IMR-90 (cell line): Measurements from ENCODE around the gene SLC13A1. TPM values are rescaled to one million over a fixed set of nuclear protein-coding genes. Genes with fewer than 3 reads are reported as not detected.

Experiments used
- ATAC-seq: fragments of 200-7000 bp; cut with Tn5 transposase; 2 replicates; pipeline ENCODE4 v1.9.1; 2020; ENCODE audit warnings: low read depth, mild to moderate bottlenecking, moderate library complexity
- BruUV-seq: library from RNA; stranded (reverse); fragments of 400-500 nt; replicated peaks from 2 replicates; lab custom pipeline; 2021; lab: Mats Ljungman, UMichigan
- CTCF ChIA-PET: fragments of 300-600 bp; formaldehyde crosslinking; extraction: SDS; loops from one replicate; lab custom pipeline; 2021; ENCODE audit warnings: antibody characterized with exemption; lab: Yijun Ruan, JAX
- POLR2A ChIA-PET: fragments of 300-600 bp; sonication (Branson Sonifier 250); formaldehyde crosslinking; loops from one replicate; lab custom pipeline; 2022; ENCODE audit warnings: antibody characterized with exemption; ENCODE audit not compliant: unreplicated experiment; lab: Charles Lee
- DNase-seq: peaks from one replicate; pipeline ENCODE4 v3.0.0; 2013
- H2AFZ ChIP-seq: replicated peaks from 2 replicates; pipeline ENCODE3; 2013; ENCODE audit warnings: low read length, mild to moderate bottlenecking; ENCODE audit not compliant: poor library complexity
- H2AK5ac ChIP-seq: 2 replicates; pipeline ENCODE4 v1.6.1; 2013; ENCODE audit warnings: low read depth, low read length, inconsistent platforms
- H2AK9ac ChIP-seq: replicated peaks from 2 replicates; pipeline ENCODE3; 2013; ENCODE audit warnings: mild to moderate bottlenecking, low read depth, low read length, moderate library complexity; ENCODE audit not compliant: poor library complexity
- H2BK120ac ChIP-seq: 2 replicates; pipeline ENCODE4 v1.6.1; 2013; ENCODE audit warnings: low read depth, low read length, inconsistent platforms
- H2BK15ac ChIP-seq: 3 replicates; pipeline ENCODE4 v1.6.1; 2013; ENCODE audit warnings: low read depth, low read length, inconsistent platforms
- H2BK20ac ChIP-seq: 2 replicates; pipeline ENCODE4 v1.6.1; 2013; ENCODE audit warnings: low read depth, mild to moderate bottlenecking, inconsistent platforms, low read length, moderate library complexity
- H2BK5ac ChIP-seq: 2 replicates; pipeline ENCODE4 v1.6.1; 2013; ENCODE audit warnings: mild to moderate bottlenecking, low read depth, low read length, inconsistent platforms; ENCODE audit not compliant: poor library complexity, severe bottlenecking
- H3K14ac ChIP-seq: replicated peaks from 2 replicates; pipeline ENCODE4 v1.6.1; 2013; ENCODE audit warnings: low read depth, low read length, inconsistent platforms
- H3K18ac ChIP-seq: 2 replicates; pipeline ENCODE4 v1.6.1; 2013; ENCODE audit warnings: low read depth, low read length, control low read depth
- H3K23ac ChIP-seq: 2 replicates; pipeline ENCODE4 v1.6.1; 2013; ENCODE audit warnings: low read depth, low read length, inconsistent platforms
- H3K27ac ChIP-seq: 2 replicates; pipeline ENCODE4 v1.5.1; 2013; ENCODE audit warnings: mild to moderate bottlenecking, control low read depth, low read length; ENCODE audit not compliant: insufficient read depth
- H3K27me3 ChIP-seq: 2 replicates; pipeline ENCODE4 v1.6.1; 2013; ENCODE audit warnings: low read length; ENCODE audit not compliant: control insufficient read depth, insufficient read depth
- H3K36me3 ChIP-seq: 2 replicates; pipeline ENCODE4 v1.6.1; 2013; ENCODE audit warnings: low read length, mixed read lengths; ENCODE audit not compliant: control insufficient read depth, insufficient read depth
- H3K4ac ChIP-seq: 2 replicates; pipeline ENCODE4 v1.6.1; 2013; ENCODE audit warnings: low read depth, low read length, inconsistent platforms
- H3K4me1 ChIP-seq: 2 replicates; pipeline ENCODE4 v1.6.1; 2013; ENCODE audit warnings: low read length, mixed read lengths; ENCODE audit not compliant: control insufficient read depth, insufficient read depth
- H3K4me2 ChIP-seq: 2 replicates; pipeline ENCODE4 v1.6.1; 2013; ENCODE audit warnings: low read depth, mild to moderate bottlenecking, control low read depth, low read length, moderate library complexity
- H3K4me3 ChIP-seq: 2 replicates; pipeline ENCODE4 v1.5.1; 2013; ENCODE audit warnings: low read depth, mild to moderate bottlenecking, control low read depth, low read length, moderate library complexity; ENCODE audit not compliant: insufficient read depth
- H3K56ac ChIP-seq: 2 replicates; pipeline ENCODE4 v1.6.1; 2013; ENCODE audit warnings: low read length, inconsistent platforms; ENCODE audit not compliant: insufficient read depth; ENCODE audit errors: extremely low read depth
- H3K79me1 ChIP-seq, 2 experiments: 2 replicates each; pipeline ENCODE4 v1.6.1; 2013; ENCODE audit warnings: low read length in 2 of 2, inconsistent platforms in 1 of 2, low read depth in 1 of 2
- H3K9ac ChIP-seq: 2 replicates; pipeline ENCODE4 v1.6.1; 2013; ENCODE audit warnings: low read depth, low read length, control low read depth
- H3K9me1 ChIP-seq: 2 replicates; pipeline ENCODE4 v1.6.1; 2013; ENCODE audit warnings: low read length, inconsistent platforms; ENCODE audit not compliant: insufficient read depth
- H3K9me3 ChIP-seq: 2 replicates; pipeline ENCODE4 v1.6.1; 2013; ENCODE audit warnings: low read length; ENCODE audit not compliant: control insufficient read depth, insufficient read depth
- H4K20me1 ChIP-seq: 2 replicates; pipeline ENCODE4 v1.6.1; 2013; ENCODE audit warnings: low read length, inconsistent platforms; ENCODE audit not compliant: insufficient read depth
- H4K5ac ChIP-seq: 2 replicates; pipeline ENCODE4 v1.6.1; 2013; ENCODE audit warnings: mild to moderate bottlenecking, low read depth, low read length, control low read depth
- H4K8ac ChIP-seq, 2 experiments: 2 replicates each; pipeline ENCODE4 v1.6.1; 2013; ENCODE audit warnings: low read depth in 2 of 2, low read length in 2 of 2, control low read depth in 1 of 2, inconsistent platforms in 1 of 2
- H4K91ac ChIP-seq: 2 replicates; pipeline ENCODE4 v1.6.1; 2013; ENCODE audit warnings: low read depth, low read length, inconsistent platforms; ENCODE audit not compliant: insufficient read depth
- CTCF ChIP-seq: conservative IDR thresholded peaks from 2 replicates; pipeline ENCODE4 v1.5.1; 2012; ENCODE audit warnings: mild to moderate bottlenecking, low read depth, low read length, improper control_type of control experiment
- FOS ChIP-seq: fragments of 150-350 bp; IDR thresholded peaks from 2 replicates; pipeline ENCODE4 v1.6.1; 2016; ENCODE audit warnings: low read depth, low read length
- MXI1 ChIP-seq: IDR thresholded peaks from 2 replicates; pipeline ENCODE4 v1.6.1; 2012; ENCODE audit warnings: low read depth, mild to moderate bottlenecking, low read length, moderate library complexity, borderline replicate concordance
- NFE2L2 ChIP-seq: fragments of 150-350 bp; IDR thresholded peaks from 2 replicates; pipeline ENCODE4 v1.6.1; 2016; ENCODE audit warnings: low read depth, mild to moderate bottlenecking, low read length
- RCOR1 ChIP-seq: IDR thresholded peaks from 2 replicates; pipeline ENCODE4 v1.6.1; 2012; ENCODE audit warnings: mild to moderate bottlenecking, low read length, improper control_type of control experiment; ENCODE audit not compliant: insufficient replicate concordance
- WGBS, 2 experiments: methylation state at CpG; one replicate each; pipeline versions ENCODE4 v1.1.5 to v1.1.7; 2013; ENCODE audit warnings: missing lambda C conversion rate in 2 of 2; ENCODE audit not compliant: insufficient read length in 1 of 2; ENCODE audit errors: extremely low coverage in 2 of 2; 5-methylcytosine and 5-hydroxymethylcytosine counted together
- dilution Hi-C: fragments of 300-500 bp; cut with HindIII; formaldehyde crosslinking; loops from one replicate; pipeline ENCODE4 v1.14.3; 2018; ENCODE audit warnings: low sequenced_read_pairs; ENCODE audit not compliant: unreplicated experiment
- in situ Hi-C: fragments of 300-500 bp; cut with MboI; formaldehyde crosslinking; loops from 3 replicates; pipeline ENCODE4 v1.14.3; 2019; ENCODE audit warnings: low sequenced_read_pairs, inconsistent platforms, mixed read lengths
- intact Hi-C: fragments of 100-400 bp; cut with micrococcal nuclease; formaldehyde crosslinking; loops from 2 replicates; pipeline ENCODE4 v1.10.0; 2022
- polyA plus RNA-seq, 3 experiments: library from polyadenylated mRNA; depleted of rRNA; stranded (reverse); fragments of >200 nt; gene quantifications; 2 replicates each; pipeline ENCODE4 v1.2.3, GENCODE V29; 2012; ENCODE audit warnings: low replicate concordance in 1 of 3
- total RNA-seq: library from RNA; depleted of rRNA; stranded (reverse); fragments of >200 nt; gene quantifications from 2 replicates; pipeline ENCODE4 v1.2.3, GENCODE V29; 2012
- TF ChIP-seq, protein P1 (sequence below): fragments of 150-350 bp; IDR thresholded peaks from 2 replicates; pipeline ENCODE4 v1.6.1; 2017; ENCODE audit warnings: mild to moderate bottlenecking, antibody characterized with exemption, low read length, low read depth

SLC13A1 gene
- total and polyA plus RNA-seq, 2 of the 4 experiments (the other 2 are of a cell fraction): not detected

DNA sequence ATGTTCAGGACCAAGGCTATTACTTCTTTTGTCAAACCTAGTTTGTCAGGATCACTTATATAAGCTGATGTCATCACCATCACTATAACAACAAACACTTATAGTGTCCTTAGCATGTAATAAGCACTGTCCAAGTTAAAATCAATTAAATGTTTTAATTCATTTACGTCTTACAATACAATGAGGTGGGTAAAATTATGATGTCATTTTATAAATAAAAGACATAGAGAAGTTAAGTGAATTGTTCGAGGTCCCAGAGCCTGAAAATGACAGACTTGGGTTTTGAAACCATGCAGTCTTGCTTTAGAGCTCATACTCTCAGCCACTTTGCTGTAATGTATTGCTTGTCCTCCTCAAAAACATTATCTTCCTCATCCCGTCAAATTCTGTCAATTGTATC, 48.3 kb downstream of the SLC13A1 start:
- Histone ChIP-seq H3K27me3 (no peaks in the 10 kb centered on the region), H2BK5ac (no peak overlapping the region), H3K4me3 (no peak overlapping the region), H2BK15ac (no peak overlapping the region), H2BK20ac (no peak overlapping the region), H4K8ac (no peak overlapping the region), H3K18ac (no peak overlapping the region), H4K20me1 (no peaks in the 10 kb centered on the region), H3K4me1 (no peaks in the 10 kb centered on the region), H3K56ac (no peak overlapping the region), H2AK9ac (no peak overlapping the region), H3K36me3 (no peaks in the 10 kb centered on the region), H3K9me3 (no peaks in the 10 kb centered on the region; the same call in 1 of the 2 replicates), H2BK120ac (no peak overlapping the region), H3K4me2 (no peak overlapping the region), H3K79me1 (no peaks in the 10 kb centered on the region), H4K5ac (no peak overlapping the region), H2AK5ac (no peak overlapping the region), H4K91ac (no peak overlapping the region), H3K9me1 (no peaks in the 10 kb centered on the region), H3K23ac (no peak overlapping the region), H3K4ac (no peak overlapping the region), H3K14ac (no peak overlapping the region), H2AFZ (no peak overlapping the region), H3K27ac (no peak overlapping the region), H3K9ac (no peak overlapping the region)
- WGBS, 2 experiments: 20% methylated on average over 1 of the region's 3 CpGs; no CpG with 5 or more reads in 1 of the 2 experiments
- no peak for ATAC-seq
- POLR2A ChIA-PET: no interaction called here
- in situ Hi-C loops (no loop called here), dilution Hi-C loops (no loop called here), intact Hi-C loops (loop anchor here (5.0 kb wide), 1 partner anchor 1139 kb away; no protein-coding TSS in a partner anchor)
- TF ChIP-seq, protein P1, sequence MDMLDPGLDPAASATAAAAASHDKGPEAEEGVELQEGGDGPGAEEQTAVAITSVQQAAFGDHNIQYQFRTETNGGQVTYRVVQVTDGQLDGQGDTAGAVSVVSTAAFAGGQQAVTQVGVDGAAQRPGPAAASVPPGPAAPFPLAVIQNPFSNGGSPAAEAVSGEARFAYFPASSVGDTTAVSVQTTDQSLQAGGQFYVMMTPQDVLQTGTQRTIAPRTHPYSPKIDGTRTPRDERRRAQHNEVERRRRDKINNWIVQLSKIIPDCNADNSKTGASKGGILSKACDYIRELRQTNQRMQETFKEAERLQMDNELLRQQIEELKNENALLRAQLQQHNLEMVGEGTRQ: no peak
- TF ChIP-seq MXI1 (no peak), FOS (no peak), RCOR1 (no peak), NFE2L2 (no peak), CTCF (no peak)
- CTCF ChIA-PET: no interaction called here
- BruUV-seq: no TSS peak
- no peak for DNase-seq
